ENCODE results near the gene TYROBP.

TYROBP gene

GRCh38 chr19:35943321-35944301 lies 35.5 kb upstream of the TYROBP start:
- TF ChIP-seq ZNF274 (IDR thresholded peaks at IDR 0.05; ENCODE audit: low read depth, low read length) (no peak), YY1 (IDR thresholded peaks at IDR 0.05; ENCODE audit: insufficient read depth, insufficient read length) (no peak), SUZ12 (IDR thresholded peaks at IDR 0.05; ENCODE audit: extremely low read depth, insufficient read depth, insufficient read length) (no peak)
- H3K36me3 ChIP-seq (ENCODE audit: insufficient read depth, insufficient read length, low read length): peaks cover 17% of the 10 kb centered on the region
- H3K27me3 ChIP-seq (ENCODE audit: insufficient read depth, insufficient read length): no peaks in the 10 kb centered on the region
- H3K4me3 ChIP-seq (ENCODE audit: insufficient read length, low read depth): no peak overlapping the region
- no peaks in the 10 kb centered on the region for H3K9me3 ChIP-seq (ENCODE audit: insufficient read depth, low read length)
- no peak for DNase-seq (ENCODE audit: low read depth, low spot score)
- peaks cover 4% of the 10 kb centered on the region for H3K4me1 ChIP-seq (ENCODE audit: insufficient read depth, insufficient read length)
- H3K9ac ChIP-seq (ENCODE audit: insufficient read length, low read depth): no peak overlapping the region

GRCh38 chr19:35942235-35942634 lies 34.1 kb upstream of the TYROBP start:
- H3K4me1 ChIP-seq (ENCODE audit: insufficient read depth, insufficient read length): peaks cover 4% of the 10 kb centered on the region
- TF ChIP-seq YY1 (IDR thresholded peaks at IDR 0.05; ENCODE audit: insufficient read depth, insufficient read length) (no peak), SUZ12 (IDR thresholded peaks at IDR 0.05; ENCODE audit: extremely low read depth, insufficient read depth, insufficient read length) (no peak), ZNF274 (IDR thresholded peaks at IDR 0.05; ENCODE audit: low read depth, low read length) (no peak)
- no peaks in the 10 kb centered on the region for H3K9me3 ChIP-seq (ENCODE audit: insufficient read depth, low read length)
- peaks cover 17% of the 10 kb centered on the region for H3K36me3 ChIP-seq (ENCODE audit: insufficient read depth, insufficient read length, low read length)
- no peak overlapping the region for H3K4me3 ChIP-seq (ENCODE audit: insufficient read length, low read depth)
- DNase-seq (ENCODE audit: low read depth, low spot score): no peak
- no peaks in the 10 kb centered on the region for H3K27me3 ChIP-seq (ENCODE audit: insufficient read depth, insufficient read length)
- H3K9ac ChIP-seq (ENCODE audit: insufficient read length, low read depth): no peak overlapping the region

GRCh38 chr19:35940839-35941238 lies 32.7 kb upstream of the TYROBP start:
- DNase-seq (ENCODE audit: low read depth, low spot score): no peak
- H3K9me3 ChIP-seq (ENCODE audit: insufficient read depth, low read length): no peaks in the 10 kb centered on the region
- H3K4me3 ChIP-seq (ENCODE audit: insufficient read length, low read depth): no peak overlapping the region
- H3K4me1 ChIP-seq (ENCODE audit: insufficient read depth, insufficient read length): peaks cover 2% of the 10 kb centered on the region
- H3K9ac ChIP-seq (ENCODE audit: insufficient read length, low read depth): no peak overlapping the region
- peaks cover 17% of the 10 kb centered on the region for H3K36me3 ChIP-seq (ENCODE audit: insufficient read depth, insufficient read length, low read length)
- no peaks in the 10 kb centered on the region for H3K27me3 ChIP-seq (ENCODE audit: insufficient read depth, insufficient read length)
- TF ChIP-seq YY1 (IDR thresholded peaks at IDR 0.05; ENCODE audit: insufficient read depth, insufficient read length): no peak
- no peak for TF ChIP-seq ZNF274 (IDR thresholded peaks at IDR 0.05; ENCODE audit: low read depth, low read length)
- TF ChIP-seq SUZ12 (IDR thresholded peaks at IDR 0.05; ENCODE audit: extremely low read depth, insufficient read depth, insufficient read length): no peak

GRCh38 chr19:35940078-35940775 lies 32.1 kb upstream of the TYROBP start:
- Histone ChIP-seq H3K27me3 (ENCODE audit: insufficient read depth, insufficient read length) (no peaks in the 10 kb centered on the region), H3K36me3 (ENCODE audit: insufficient read depth, insufficient read length, low read length) (peaks cover 17% of the 10 kb centered on the region), H3K4me3 (ENCODE audit: insufficient read length, low read depth) (no peak overlapping the region), H3K9me3 (ENCODE audit: insufficient read depth, low read length) (no peaks in the 10 kb centered on the region), H3K4me1 (ENCODE audit: insufficient read depth, insufficient read length) (peaks cover 7% of the 10 kb centered on the region), H3K9ac (ENCODE audit: insufficient read length, low read depth) (no peak overlapping the region)
- TF ChIP-seq SUZ12 (IDR thresholded peaks at IDR 0.05; ENCODE audit: extremely low read depth, insufficient read depth, insufficient read length): no peak
- no peak for TF ChIP-seq YY1 (IDR thresholded peaks at IDR 0.05; ENCODE audit: insufficient read depth, insufficient read length)
- TF ChIP-seq ZNF274 (IDR thresholded peaks at IDR 0.05; ENCODE audit: low read depth, low read length): no peak
- DNase-seq (ENCODE audit: low read depth, low spot score): no peak

GRCh38 chr19:35939307-35940077 lies 31.4 kb upstream of the TYROBP start:
- no peak for TF ChIP-seq YY1 (IDR thresholded peaks at IDR 0.05; ENCODE audit: insufficient read depth, insufficient read length)
- no peaks in the 10 kb centered on the region for H3K9me3 ChIP-seq (ENCODE audit: insufficient read depth, low read length)
- no peak for DNase-seq (ENCODE audit: low read depth, low spot score)
- no peak overlapping the region for H3K9ac ChIP-seq (ENCODE audit: insufficient read length, low read depth)
- H3K4me3 ChIP-seq (ENCODE audit: insufficient read length, low read depth): no peak overlapping the region
- H3K36me3 ChIP-seq (ENCODE audit: insufficient read depth, insufficient read length, low read length): peaks cover 15% of the 10 kb centered on the region
- peaks cover 7% of the 10 kb centered on the region for H3K4me1 ChIP-seq (ENCODE audit: insufficient read depth, insufficient read length)
- no peaks in the 10 kb centered on the region for H3K27me3 ChIP-seq (ENCODE audit: insufficient read depth, insufficient read length)

GRCh38 chr19:35938282-35939224 lies 30.5 kb upstream of the TYROBP start:
- Histone ChIP-seq H3K36me3 (ENCODE audit: insufficient read depth, insufficient read length, low read length) (peaks cover 10% of the 10 kb centered on the region), H3K9me3 (ENCODE audit: insufficient read depth, low read length) (no peaks in the 10 kb centered on the region), H3K27me3 (ENCODE audit: insufficient read depth, insufficient read length) (no peaks in the 10 kb centered on the region), H3K4me1 (ENCODE audit: insufficient read depth, insufficient read length) (peaks cover 7% of the 10 kb centered on the region), H3K9ac (ENCODE audit: insufficient read length, low read depth) (peak overlapping the region; percentile 8), H3K4me3 (ENCODE audit: insufficient read length, low read depth) (peak overlapping the region; percentile 10)
- no peak for TF ChIP-seq SUZ12 (IDR thresholded peaks at IDR 0.05; ENCODE audit: extremely low read depth, insufficient read depth, insufficient read length)
- TF ChIP-seq YY1 (IDR thresholded peaks at IDR 0.05; ENCODE audit: insufficient read depth, insufficient read length): no peak
- TF ChIP-seq ZNF274 (IDR thresholded peaks at IDR 0.05; ENCODE audit: low read depth, low read length): no peak
- DNase-seq (ENCODE audit: low read depth, low spot score): no peak
